DOHH2 (cell line): ENCODE data around the gene FXR2.

ENCODE experiments used
- H3F3A ChIP-seq: fragments of 200-600 bp; sonication (generic), shearing (Covaris generic); 2 replicates; pipeline ENCODE4 v1.6.0; 2016; ENCODE audit warnings: antibody characterized with exemption, mild to moderate bottlenecking; ENCODE audit not compliant: control insufficient read depth, insufficient read depth
- H3K27ac ChIP-seq: fragments of 200-600 bp; sonication (generic); 2 replicates; pipeline ENCODE4 v1.5.1; 2014; ENCODE audit warnings: low read depth, mild to moderate bottlenecking, low read length, moderate library complexity
- H3K27me3 ChIP-seq: fragments of 200-600 bp; sonication (generic); 2 replicates; pipeline ENCODE4 v1.6.1; 2014; ENCODE audit warnings: mild to moderate bottlenecking, low read length, mixed read lengths; ENCODE audit not compliant: control insufficient read depth
- H3K36me3 ChIP-seq: fragments of 200-600 bp; sonication (generic); 2 replicates; pipeline ENCODE4 v1.6.1; 2014; ENCODE audit warnings: mild to moderate bottlenecking, low read length, moderate library complexity, mixed read lengths; ENCODE audit not compliant: control insufficient read depth
- H3K4me1 ChIP-seq: fragments of 200-600 bp; sonication (generic); 2 replicates; pipeline ENCODE4 v1.6.1; 2014; ENCODE audit warnings: mild to moderate bottlenecking, low read length, mixed read lengths; ENCODE audit not compliant: control insufficient read depth
- H3K4me2 ChIP-seq: fragments of 200-600 bp; sonication (generic); 2 replicates; pipeline ENCODE4 v1.6.0; 2014; ENCODE audit warnings: mild to moderate bottlenecking, low read length, moderate library complexity
- H3K4me3 ChIP-seq: fragments of 200-600 bp; sonication (generic); 2 replicates; pipeline ENCODE4 v1.5.1; 2014; ENCODE audit warnings: mild to moderate bottlenecking, low read length, mixed read lengths
- H3K79me2 ChIP-seq: fragments of 200-600 bp; sonication (generic); 2 replicates; pipeline ENCODE4 v1.6.1; 2014; ENCODE audit warnings: mild to moderate bottlenecking, low read length, mixed read lengths; ENCODE audit not compliant: control insufficient read depth
- H3K9me2 ChIP-seq: fragments of 200-600 bp; sonication (generic); replicated peaks from 2 replicates; pipeline ENCODE4 v1.6.1; 2014; ENCODE audit warnings: mild to moderate bottlenecking, low read length, mixed read lengths; ENCODE audit not compliant: control insufficient read depth
- H3K9me3 ChIP-seq: fragments of 200-600 bp; sonication (generic); 2 replicates; pipeline ENCODE4 v1.6.1; 2014; ENCODE audit warnings: antibody characterized with exemption, low read length, mixed read lengths; ENCODE audit not compliant: control insufficient read depth, insufficient read depth
- H4K20me1 ChIP-seq: fragments of 200-600 bp; sonication (generic); 2 replicates; pipeline ENCODE4 v1.6.0; 2014; ENCODE audit warnings: low read depth, mild to moderate bottlenecking, antibody characterized with exemption, low read length, moderate library complexity; ENCODE audit not compliant: control insufficient read depth, insufficient read depth
- EZH2phosphoT487 ChIP-seq: fragments of 200-600 bp; sonication (generic); IDR thresholded peaks from 2 replicates; pipeline ENCODE4 v1.6.1; 2017; ENCODE audit warnings: borderline replicate concordance, mild to moderate bottlenecking, antibody characterized with exemption, low read length, moderate library complexity, mixed read lengths
- TF ChIP-seq, protein P1 (sequence below): fragments of 200-600 bp; sonication (generic); IDR thresholded peaks from one replicate; pipeline ENCODE4 v1.5.1; 2014; ENCODE audit warnings: antibody characterized with exemption, mild to moderate bottlenecking, low read depth, low read length; ENCODE audit not compliant: poor library complexity, severe bottlenecking

The FXR2 gene

DNA sequence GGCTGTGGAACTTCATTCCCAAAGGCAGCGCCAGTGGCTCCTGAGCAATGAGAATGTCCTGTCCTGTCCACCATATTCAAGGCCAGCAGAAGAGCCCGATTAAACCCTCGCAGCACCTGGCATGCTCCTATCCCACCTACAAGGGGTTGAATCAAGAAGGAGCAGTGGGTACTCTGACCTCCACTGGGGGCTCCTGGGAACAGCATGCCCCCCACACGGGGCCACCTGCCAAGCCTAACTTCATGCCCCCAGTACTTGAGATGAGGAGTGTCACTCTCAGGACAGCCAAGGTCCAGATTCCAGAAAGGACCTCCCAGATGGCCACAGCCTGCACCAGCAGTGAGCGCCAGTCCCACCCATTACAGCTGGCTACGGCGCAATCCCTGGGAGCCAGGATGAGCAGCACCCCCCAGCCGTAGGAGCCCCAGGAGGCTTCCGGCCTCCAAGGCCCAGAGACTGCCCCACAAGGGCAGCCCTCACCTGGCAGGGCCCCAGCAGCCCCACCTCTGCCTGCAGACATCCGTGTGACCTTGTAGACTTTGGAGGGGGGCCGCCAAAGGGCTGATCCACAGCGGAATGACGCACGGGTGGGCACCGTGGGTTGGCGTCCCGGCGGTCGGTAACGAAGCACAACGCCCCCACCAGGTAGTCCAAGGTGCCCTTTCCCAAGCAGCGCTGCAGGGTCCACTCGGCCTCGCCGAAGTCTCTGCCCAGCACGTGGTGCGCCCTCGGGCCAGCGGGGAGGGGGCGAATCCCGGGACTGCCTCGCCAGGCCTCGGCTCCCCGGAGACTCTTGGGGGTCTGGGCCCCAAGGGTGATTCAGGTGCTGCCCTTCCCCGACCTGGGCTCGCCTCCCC, 32.1 kb downstream of the FXR2 start:
- peaks cover 74% of the 10 kb centered on the region for H3K36me3 ChIP-seq
- H3K27me3 ChIP-seq: no peaks in the 10 kb centered on the region
- no peaks in the 10 kb centered on the region for H3K9me3 ChIP-seq
- H3K4me3 ChIP-seq: peak overlapping the region; percentile 93
- TF ChIP-seq, protein P1, sequence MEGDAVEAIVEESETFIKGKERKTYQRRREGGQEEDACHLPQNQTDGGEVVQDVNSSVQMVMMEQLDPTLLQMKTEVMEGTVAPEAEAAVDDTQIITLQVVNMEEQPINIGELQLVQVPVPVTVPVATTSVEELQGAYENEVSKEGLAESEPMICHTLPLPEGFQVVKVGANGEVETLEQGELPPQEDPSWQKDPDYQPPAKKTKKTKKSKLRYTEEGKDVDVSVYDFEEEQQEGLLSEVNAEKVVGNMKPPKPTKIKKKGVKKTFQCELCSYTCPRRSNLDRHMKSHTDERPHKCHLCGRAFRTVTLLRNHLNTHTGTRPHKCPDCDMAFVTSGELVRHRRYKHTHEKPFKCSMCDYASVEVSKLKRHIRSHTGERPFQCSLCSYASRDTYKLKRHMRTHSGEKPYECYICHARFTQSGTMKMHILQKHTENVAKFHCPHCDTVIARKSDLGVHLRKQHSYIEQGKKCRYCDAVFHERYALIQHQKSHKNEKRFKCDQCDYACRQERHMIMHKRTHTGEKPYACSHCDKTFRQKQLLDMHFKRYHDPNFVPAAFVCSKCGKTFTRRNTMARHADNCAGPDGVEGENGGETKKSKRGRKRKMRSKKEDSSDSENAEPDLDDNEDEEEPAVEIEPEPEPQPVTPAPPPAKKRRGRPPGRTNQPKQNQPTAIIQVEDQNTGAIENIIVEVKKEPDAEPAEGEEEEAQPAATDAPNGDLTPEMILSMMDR: no peak
- H3K4me2 ChIP-seq: peak overlapping the region; percentile 85
- no peaks in the 10 kb centered on the region for H4K20me1 ChIP-seq
- H3K79me2 ChIP-seq: peaks cover 42% of the 10 kb centered on the region
- peaks cover 32% of the 10 kb centered on the region for H3F3A ChIP-seq
- no peaks in the 10 kb centered on the region for H3K9me2 ChIP-seq
- H3K4me1 ChIP-seq: peaks cover 55% of the 10 kb centered on the region
- peak overlapping the region; percentile 82 for H3K27ac ChIP-seq

DNA sequence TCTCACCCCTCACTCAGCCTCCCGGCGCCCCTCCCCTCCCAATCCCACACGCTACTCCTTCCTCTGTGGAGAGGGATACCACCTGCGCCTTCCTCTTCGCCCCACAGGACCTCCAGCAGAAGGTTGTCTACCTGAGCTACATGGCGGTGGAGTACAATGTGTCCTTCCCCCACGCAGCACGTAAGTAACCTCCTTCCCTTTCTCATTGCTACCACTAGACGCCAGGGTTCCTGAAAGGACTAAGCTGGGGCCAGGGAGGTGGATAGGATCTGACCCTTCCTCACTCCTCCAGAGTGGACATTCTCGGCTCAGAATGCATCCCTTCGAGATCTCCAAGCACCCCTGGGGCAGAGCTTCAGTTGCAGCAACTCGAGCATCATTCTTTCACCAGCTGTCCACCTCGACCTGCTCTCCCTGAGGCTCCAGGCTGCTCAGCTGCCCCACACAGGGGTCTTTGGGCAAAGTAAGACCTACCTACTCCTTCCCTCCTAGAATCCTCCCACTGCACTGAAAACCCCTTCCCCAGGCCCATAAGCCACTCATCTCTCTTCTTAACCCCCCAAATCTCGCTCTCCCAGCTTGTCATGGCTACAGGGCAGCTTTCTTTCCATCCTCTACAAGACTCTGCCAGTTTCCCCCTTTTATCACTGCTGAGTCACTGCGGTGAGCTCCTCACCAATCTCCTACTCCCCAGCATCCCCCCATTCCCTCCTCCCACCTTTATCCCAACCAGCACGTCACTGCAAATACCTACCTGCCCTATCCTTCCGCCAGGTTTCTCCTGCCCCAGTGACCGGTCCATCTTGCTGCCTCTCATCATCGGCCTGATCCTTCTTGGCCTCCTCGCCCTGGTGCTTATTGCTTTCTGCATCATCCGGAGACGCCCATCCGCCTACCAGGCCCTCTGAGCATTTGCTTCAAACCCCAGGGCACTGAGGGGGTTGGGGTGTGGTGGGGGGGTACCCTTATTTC, 33.8 kb downstream of the FXR2 start:
- Histone ChIP-seq H3K9me3 (no peaks in the 10 kb centered on the region), H4K20me1 (peaks cover 5% of the 10 kb centered on the region; the same call in 1 of the 2 replicates), H3K27ac (no peak overlapping the region), H3K4me3 (no peak overlapping the region), H3K4me1 (peaks cover 72% of the 10 kb centered on the region), H3K27me3 (no peaks in the 10 kb centered on the region), H3K9me2 (no peaks in the 10 kb centered on the region), H3K79me2 (peaks cover 39% of the 10 kb centered on the region), H3F3A (peaks cover 49% of the 10 kb centered on the region), H3K4me2 (no peak overlapping the region), H3K36me3 (peaks cover 77% of the 10 kb centered on the region)
- TF ChIP-seq EZH2phosphoT487: no peak
- TF ChIP-seq, protein P1: no peak

DNA sequence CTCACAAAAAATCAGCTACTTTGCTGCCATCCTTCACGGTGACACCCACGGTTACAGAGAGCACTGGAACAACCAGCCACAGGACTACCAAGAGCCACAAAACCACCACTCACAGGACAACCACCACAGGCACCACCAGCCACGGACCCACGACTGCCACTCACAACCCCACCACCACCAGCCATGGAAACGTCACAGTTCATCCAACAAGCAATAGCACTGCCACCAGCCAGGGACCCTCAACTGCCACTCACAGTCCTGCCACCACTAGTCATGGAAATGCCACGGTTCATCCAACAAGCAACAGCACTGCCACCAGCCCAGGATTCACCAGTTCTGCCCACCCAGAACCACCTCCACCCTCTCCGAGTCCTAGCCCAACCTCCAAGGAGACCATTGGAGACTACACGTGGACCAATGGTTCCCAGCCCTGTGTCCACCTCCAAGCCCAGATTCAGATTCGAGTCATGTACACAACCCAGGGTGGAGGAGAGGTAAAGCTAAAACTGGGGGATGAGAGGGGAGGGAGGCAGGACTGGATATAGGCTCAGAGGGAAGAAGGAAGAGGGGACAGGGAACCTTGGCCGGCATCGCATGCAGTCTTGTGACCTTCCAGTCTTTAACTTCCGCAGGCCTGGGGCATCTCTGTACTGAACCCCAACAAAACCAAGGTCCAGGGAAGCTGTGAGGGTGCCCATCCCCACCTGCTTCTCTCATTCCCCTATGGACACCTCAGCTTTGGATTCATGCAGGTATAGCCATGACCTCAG, 34.7 kb downstream of the FXR2 start:
- H3K27ac ChIP-seq: peak overlapping the region; percentile 71
- H3K4me3 ChIP-seq: peak overlapping the region; percentile 16; the same call in 1 of the 2 replicates
- no peaks in the 10 kb centered on the region for H3K9me2 ChIP-seq
- no peaks in the 10 kb centered on the region for H3K27me3 ChIP-seq
- H3F3A ChIP-seq: peaks cover 58% of the 10 kb centered on the region
- H3K36me3 ChIP-seq: peaks cover 80% of the 10 kb centered on the region
- peaks cover 38% of the 10 kb centered on the region for H3K79me2 ChIP-seq
- peak overlapping the region; percentile 42 for H3K4me2 ChIP-seq
- peaks cover 72% of the 10 kb centered on the region for H3K4me1 ChIP-seq
- H3K9me3 ChIP-seq: no peaks in the 10 kb centered on the region
- peaks cover 14% of the 10 kb centered on the region for H4K20me1 ChIP-seq
- TF ChIP-seq EZH2phosphoT487: no peak
- TF ChIP-seq, protein P1: no peak
